CMK (cell line): ENCODE data around the gene ITGAX.
"Not testable (repeated sequence)": the region's sequence is repeated elsewhere in the genome, so short reads cannot be mapped to it uniquely, and the experiment has no call there.

ENCODE experiments used
- DNase-seq: peaks from one replicate; pipeline ENCODE4 v3.0.0-alpha.2; 2010; ENCODE audit warnings: low read depth

Gene ITGAX

GRCh38 chr16:31354394-31355291 is at the start of gene ITGAX:
Gene ITGAX (plus strand): TSS chr16:31355176. CDS start chr16:31355255, 79 bp downstream.
- peak; percentile 49 for DNase-seq

GRCh38 chr16:31305219-31305618 is 49.8 kb upstream of the ITGAX start:
- no peak for DNase-seq

- not testable (repeated sequence) for DNase-seq
Measured at GRCh38 chr16:31308381-31308780, 46.6 kb upstream of the ITGAX start.

GRCh38 chr16:31322500-31322899 is 32.5 kb upstream of the ITGAX start:
- DNase-seq = no peak

- no peak for DNase-seq
Measured at GRCh38 chr16:31323959-31324629, 30.9 kb upstream of the ITGAX start.

- DNase-seq = no peak
Measured at GRCh38 chr16:31325171-31325570, 29.8 kb upstream of the ITGAX start.

GRCh38 chr16:31327646-31328225 is 27.2 kb upstream of the ITGAX start:
- no peak for DNase-seq

GRCh38 chr16:31328322-31329052 is 26.5 kb upstream of the ITGAX start:
- no peak for DNase-seq

- no peak for DNase-seq
Measured at GRCh38 chr16:31329671-31330552, 25.1 kb upstream of the ITGAX start.

GRCh38 chr16:31330553-31330890 is 24.5 kb upstream of the ITGAX start:
- DNase-seq = no peak

GRCh38 chr16:31331141-31331764 is 23.7 kb upstream of the ITGAX start:
- no peak for DNase-seq

GRCh38 chr16:31331807-31332301 is 23.1 kb upstream of the ITGAX start:
- no peak for DNase-seq

- DNase-seq = no peak
Measured at GRCh38 chr16:31332544-31332943, 22.4 kb upstream of the ITGAX start.

GRCh38 chr16:31333686-31334649 is 21.0 kb upstream of the ITGAX start:
- no peak for DNase-seq

GRCh38 chr16:31334934-31335333 is 20.0 kb upstream of the ITGAX start:
- DNase-seq = no peak

- no peak for DNase-seq
Measured at GRCh38 chr16:31335431-31335830, 19.5 kb upstream of the ITGAX start.

- DNase-seq = not testable (repeated sequence)
Measured at GRCh38 chr16:31338166-31338685, 16.8 kb upstream of the ITGAX start.

- DNase-seq = no peak
Measured at GRCh38 chr16:31344712-31345111, 10.3 kb upstream of the ITGAX start.

GRCh38 chr16:31347445-31347844 is 7.5 kb upstream of the ITGAX start:
- DNase-seq = peak; percentile 81
